ENCODE measurements around the gene RNASE12. TPM values are rescaled to one million over a fixed set of nuclear protein-coding genes. Genes with fewer than 3 reads are reported as not detected.
"Not testable (repeated sequence)": the region's sequence is repeated elsewhere in the genome, so short reads cannot be mapped to it uniquely, and the experiment has no call there.

RNASE12 gene
- total and polyA plus RNA-seq, 8 donors: not detected

DNA sequence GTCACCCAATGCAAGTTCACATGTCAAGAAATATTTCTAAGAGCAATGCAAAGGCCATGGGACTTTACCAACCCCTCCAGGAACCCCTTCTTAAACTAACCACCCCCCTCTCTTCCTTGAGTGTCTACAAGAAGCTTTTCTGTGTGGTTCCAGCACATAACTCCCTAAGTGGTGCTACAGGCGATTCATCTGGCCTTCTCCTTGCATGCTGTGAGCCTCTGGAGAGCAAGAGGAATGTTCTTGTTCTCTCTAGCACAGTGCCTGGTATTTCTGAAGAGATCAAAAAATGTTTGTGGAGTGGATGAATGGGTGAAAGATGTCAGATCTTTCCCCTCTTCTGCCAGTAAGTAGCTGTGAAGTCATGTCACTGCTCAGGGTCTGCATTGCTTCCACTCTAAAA is 5.9 kb upstream of the RNASE12 start:
- Histone ChIP-seq H3K4me3 (no peak overlapping the region), H3K9me3 (no peaks in the 10 kb centered on the region), H3K4me1 (no peaks in the 10 kb centered on the region), H3K36me3 (no peaks in the 10 kb centered on the region), H3K27ac (no peak overlapping the region), H3K27me3 (no peaks in the 10 kb centered on the region)
- intact Hi-C loops (cut with DNase I): no loop called here
- FAIRE-seq (no peak), DNase-seq (no peak), ATAC-seq (no peak)
- TF ChIP-seq, protein P1, sequence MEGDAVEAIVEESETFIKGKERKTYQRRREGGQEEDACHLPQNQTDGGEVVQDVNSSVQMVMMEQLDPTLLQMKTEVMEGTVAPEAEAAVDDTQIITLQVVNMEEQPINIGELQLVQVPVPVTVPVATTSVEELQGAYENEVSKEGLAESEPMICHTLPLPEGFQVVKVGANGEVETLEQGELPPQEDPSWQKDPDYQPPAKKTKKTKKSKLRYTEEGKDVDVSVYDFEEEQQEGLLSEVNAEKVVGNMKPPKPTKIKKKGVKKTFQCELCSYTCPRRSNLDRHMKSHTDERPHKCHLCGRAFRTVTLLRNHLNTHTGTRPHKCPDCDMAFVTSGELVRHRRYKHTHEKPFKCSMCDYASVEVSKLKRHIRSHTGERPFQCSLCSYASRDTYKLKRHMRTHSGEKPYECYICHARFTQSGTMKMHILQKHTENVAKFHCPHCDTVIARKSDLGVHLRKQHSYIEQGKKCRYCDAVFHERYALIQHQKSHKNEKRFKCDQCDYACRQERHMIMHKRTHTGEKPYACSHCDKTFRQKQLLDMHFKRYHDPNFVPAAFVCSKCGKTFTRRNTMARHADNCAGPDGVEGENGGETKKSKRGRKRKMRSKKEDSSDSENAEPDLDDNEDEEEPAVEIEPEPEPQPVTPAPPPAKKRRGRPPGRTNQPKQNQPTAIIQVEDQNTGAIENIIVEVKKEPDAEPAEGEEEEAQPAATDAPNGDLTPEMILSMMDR (IDR thresholded peaks at IDR 0.05): no peak
- 69 to 92% methylated on average over 1 of the region's 1 CpG for WGBS, 2 donors

DNA sequence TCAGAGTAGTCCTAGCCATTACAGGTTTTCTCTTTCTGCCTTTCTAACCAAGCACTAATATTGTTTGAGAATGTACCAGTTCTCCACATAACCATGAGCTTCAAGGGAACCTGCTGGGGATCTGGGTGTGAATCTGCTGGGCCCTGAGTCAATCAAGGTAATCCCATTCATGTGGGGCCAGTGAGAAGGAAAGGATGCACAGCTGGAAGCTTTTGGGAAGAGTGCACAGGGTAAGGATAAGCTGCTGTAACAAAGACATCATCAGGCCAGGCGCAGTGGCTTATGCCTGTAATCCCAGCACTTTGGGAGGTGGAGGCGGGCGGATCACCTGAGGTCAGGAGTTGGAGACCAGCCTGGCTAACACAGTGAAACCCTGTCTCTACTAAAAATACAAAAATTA is 4.5 kb upstream of the RNASE12 start:
- ATAC-seq; intact Hi-C loops (cut with DNase I); H3K4me1 ChIP-seq; DNase-seq; H3K27ac ChIP-seq; H3K36me3 ChIP-seq; H3K27me3 ChIP-seq; H3K4me3 ChIP-seq; H3K9me3 ChIP-seq; FAIRE-seq: not testable (repeated sequence)
- 91 to 94% methylated on average over 3 of the region's 3 CpGs for WGBS, 2 donors

DNA sequence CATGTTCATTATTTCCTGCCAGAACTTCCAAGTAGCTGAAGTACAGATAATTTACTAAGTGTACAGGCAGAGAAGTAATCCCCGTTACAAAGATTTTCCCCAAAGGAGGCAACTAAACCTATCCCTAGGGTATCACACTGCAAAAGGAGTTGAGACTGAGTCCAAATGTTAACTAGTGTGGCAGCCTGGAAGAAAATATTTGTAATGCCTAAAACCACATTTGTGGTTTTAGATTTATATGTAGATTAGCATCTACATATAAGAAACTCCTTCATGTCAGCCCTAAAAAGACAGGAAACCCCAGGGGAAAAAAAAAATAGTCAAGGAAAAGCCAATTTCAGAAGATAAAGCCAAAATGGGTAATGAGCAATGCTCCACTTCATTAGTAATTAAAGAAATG is 1.4 kb upstream of the RNASE12 start:
- ATAC-seq (no peak), FAIRE-seq (no peak), DNase-seq (no peak)
- TF ChIP-seq, protein P1 (IDR thresholded peaks at IDR 0.05): no peak
- WGBS, 2 donors: 70 to 82% methylated on average over 1 of the region's 1 CpG
- Histone ChIP-seq H3K4me3 (no peak overlapping the region), H3K9me3 (no peaks in the 10 kb centered on the region), H3K27ac (no peak overlapping the region), H3K27me3 (no peaks in the 10 kb centered on the region), H3K36me3 (no peaks in the 10 kb centered on the region), H3K4me1 (no peaks in the 10 kb centered on the region)
- intact Hi-C loops (cut with DNase I): no loop called here

DNA sequence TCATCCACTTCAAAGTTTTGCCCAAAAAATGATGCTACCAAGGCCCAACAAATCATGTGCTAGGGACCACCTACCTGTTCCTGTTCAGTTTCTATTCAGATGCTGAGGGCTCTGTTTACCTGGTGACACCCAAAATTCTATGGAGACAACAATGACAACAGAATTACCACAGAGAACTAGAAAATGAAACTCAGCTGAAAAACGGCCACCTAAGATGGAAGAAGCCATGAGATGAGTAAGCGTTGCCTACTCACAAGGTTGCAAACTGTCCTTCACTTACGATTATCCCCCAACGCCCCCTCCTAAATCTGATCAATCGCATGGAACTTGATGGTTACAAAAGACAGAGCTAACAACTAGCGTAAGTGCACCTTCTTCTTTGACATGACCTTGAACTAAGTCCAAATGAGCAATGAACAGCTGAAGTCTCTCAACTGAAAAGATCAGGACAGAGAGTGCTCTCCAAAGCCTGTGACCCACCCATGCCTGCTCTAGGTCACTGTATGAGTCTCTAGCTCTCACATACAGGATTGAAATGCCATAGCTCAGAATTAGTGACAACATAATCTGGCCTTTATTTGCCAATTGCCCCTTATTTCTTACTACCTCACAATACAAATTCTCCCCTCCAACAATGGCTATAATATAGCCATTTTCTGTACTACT is 3.6 kb downstream of the RNASE12 start, which contains the start of gene RNASE11:
TSS of gene RNASE11 (minus strand) at position 513 of the 666 bp plus-strand sequence.
- Histone ChIP-seq H3K4me1 (no peaks in the 10 kb centered on the region), H3K27me3 (peaks cover 0 to 12% (median 0%) of the 10 kb centered on the region in 4 donors), H3K27ac (no peak within 1 kb of the TSS), H3K4me3 (no peak within 1 kb of the TSS), H3K36me3 (no peaks in the 10 kb centered on the region), H3K9me3 (no peaks in the 10 kb centered on the region)
- DNase-seq (no peak), ATAC-seq (no peak), FAIRE-seq (no peak)
- TF ChIP-seq, protein P1 (IDR thresholded peaks at IDR 0.05): no peak
- 45 to 60% methylated on average over 6 of the region's 6 CpGs for WGBS, 2 donors
- intact Hi-C loops (cut with DNase I): no loop called here

DNA sequence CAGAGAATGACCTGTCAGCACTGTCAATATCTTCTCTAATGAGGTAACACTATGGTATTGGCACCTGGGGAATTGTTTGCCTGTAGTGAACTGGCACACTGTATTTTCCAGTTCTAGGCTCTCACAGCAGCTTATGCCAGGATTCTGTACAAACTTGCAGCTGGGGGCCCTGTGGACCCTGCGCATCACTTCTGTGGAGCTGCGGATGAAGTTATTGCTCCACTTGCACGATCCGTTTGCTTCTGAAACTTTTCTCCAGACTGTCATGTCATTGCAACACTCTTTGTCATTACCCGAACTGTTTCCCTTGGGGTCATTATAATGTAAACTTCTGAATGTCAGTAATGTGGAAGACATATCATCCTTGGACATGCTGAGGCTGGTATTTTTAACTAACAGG is 7.3 kb downstream of the RNASE12 start:
- ATAC-seq (no peak), FAIRE-seq (no peak), DNase-seq (no peak)
- Histone ChIP-seq H3K4me1 (no peaks in the 10 kb centered on the region), H3K27ac (no peak overlapping the region), H3K4me3 (no peak overlapping the region), H3K9me3 (no peaks in the 10 kb centered on the region), H3K27me3 (peaks cover 0 to 12% (median 0%) of the 10 kb centered on the region in 4 donors), H3K36me3 (no peaks in the 10 kb centered on the region)
- TF ChIP-seq, protein P1 (IDR thresholded peaks at IDR 0.05): no peak
- WGBS, 2 donors: 64 to 71% methylated on average over 5 of the region's 5 CpGs
- intact Hi-C loops (cut with DNase I): no loop called here
